NCI-H2196 treated with DMSO at 0.1 percent for 48 hours (cell line): Measurements from ENCODE around the gene GLA.

ENCODE experiments used
- DNase-seq: peaks from one replicate; lab custom pipeline; 2025; ENCODE audit not compliant: unreplicated experiment; lab: John Stamatoyannopoulos, UW

GLA gene

DNA sequence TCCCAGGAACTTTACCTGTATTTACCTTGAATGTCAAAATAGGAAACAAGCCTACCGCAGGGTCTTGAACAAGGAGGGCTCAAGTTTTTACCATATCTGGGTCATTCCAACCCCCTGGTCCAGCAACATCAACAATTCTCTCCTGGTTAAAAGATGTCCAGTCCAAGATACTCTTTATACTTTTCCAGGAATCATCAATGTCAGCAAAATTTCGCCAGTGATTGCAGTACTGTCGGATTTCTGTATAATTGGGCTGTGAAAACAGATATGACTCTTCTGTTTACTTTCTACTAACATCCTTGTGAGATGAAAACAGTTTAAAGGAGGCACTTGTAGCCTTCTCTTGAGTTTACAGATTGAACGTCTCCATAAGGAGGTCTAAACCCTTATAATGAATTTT lies 9.0 kb downstream of the GLA start:
- no peak for DNase-seq

DNA sequence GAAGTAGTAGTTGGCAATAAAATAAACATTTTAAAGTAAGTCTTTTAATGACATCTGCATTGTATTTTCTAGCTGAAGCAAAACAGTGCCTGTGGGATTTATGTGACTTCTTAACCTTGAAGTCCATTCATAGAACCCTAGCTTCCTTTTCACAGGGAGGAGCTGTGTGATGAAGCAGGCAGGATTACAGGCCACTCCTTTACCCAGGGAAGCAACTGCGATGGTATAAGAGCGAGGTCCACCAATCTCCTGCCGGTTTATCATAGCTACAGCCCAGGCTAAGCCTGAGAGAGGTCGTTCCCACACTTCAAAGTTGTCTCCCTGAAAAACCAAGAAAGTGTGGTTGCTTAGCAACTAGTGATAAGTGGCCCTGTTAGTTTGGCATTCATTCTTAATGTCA lies 9.9 kb downstream of the GLA start:
- DNase-seq, result no peak

DNA sequence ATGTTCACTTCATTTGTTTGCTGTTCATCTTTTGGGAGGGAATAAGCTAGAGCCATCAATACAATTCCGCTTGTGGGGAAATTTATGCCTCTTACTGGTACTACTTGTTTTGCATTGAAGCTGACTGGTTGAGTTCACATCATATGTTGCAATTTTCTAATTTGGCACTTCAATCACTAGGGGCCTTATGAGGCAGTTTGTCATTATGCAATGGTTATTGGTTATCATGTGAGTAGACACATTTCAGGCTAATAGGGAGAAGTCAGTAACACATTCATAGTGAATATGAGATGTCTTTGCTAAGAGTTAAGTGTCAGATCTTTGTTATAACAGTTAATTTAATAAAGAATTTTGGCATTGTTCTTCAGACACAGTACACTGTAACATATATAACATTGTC lies 11.9 kb downstream of the GLA start:
- no peak for DNase-seq

DNA sequence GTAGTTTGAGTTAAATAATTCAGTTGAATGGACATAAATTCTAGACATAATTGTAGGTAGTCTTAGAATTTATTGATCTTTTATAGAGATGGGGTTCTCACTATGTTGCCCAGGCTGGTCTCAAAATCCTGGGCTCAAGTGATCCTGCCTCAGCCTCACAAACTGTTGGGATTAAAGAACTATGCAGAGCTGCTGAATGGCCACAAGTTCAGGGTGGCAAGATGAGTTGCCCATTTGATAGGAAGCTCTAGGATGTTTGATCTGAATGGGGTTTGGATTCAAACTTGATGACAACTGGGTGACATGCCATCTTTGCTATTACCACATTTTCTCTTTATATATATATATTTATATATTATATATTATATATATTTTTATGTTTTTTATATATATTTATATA lies 13.4 kb downstream of the GLA start:
- DNase-seq, result no peak

DNA sequence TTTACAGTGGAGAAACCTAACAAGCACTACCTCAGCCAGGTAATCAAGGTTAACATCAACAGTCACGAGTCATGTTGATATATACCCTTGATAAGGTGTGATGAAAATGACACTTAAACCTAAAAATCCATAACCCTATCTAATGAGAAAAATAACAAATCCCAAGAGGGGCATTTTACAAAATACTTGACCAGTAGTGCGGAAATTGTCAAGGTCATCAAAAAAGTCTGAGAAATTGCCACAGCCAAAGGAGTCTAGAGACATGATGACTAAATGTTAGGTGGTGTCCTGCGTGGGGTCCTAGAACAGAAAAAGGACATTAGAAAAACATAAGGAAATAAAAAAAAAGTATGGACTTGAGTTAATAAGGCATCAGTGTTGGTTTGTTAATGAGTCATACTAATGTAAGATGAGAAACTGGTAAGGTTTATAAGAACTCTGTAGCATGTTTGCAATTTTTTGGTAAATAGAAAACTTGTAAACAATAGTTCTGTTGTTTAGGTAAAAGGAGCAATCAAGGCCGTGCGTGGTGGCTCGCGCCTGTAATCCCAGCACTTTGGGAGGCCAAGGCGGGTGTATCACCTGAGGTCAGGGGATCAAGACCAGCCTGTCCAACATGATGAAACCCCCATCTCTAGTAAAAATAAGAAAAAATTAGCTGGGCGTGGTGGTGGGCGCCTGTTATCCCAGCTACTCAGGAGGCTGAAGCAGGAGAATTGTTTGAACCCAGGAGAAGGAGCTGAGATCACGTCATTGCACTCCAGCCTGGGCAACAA lies 14.0 kb downstream of the GLA start:
- DNase-seq, result no peak

DNA sequence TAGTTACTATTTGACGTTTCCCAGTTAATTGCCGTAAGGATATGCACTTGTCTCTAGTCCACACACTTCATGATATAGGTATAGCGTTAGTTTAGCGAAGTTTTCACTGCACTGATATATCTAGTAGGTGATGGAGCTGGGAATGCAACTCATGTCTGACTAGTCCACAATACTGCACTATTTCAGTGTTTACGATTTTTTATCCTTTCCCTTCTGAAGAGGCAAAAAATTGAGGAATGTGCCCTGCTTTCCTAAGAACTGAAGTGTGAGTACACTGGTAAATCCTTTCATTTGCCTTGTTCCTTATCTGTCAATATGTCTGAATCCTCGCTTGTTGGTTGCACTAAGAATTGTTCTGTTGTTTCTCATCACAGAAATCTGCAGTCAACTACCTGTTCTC lies 15.9 kb downstream of the GLA start:
- no peak for DNase-seq

DNA sequence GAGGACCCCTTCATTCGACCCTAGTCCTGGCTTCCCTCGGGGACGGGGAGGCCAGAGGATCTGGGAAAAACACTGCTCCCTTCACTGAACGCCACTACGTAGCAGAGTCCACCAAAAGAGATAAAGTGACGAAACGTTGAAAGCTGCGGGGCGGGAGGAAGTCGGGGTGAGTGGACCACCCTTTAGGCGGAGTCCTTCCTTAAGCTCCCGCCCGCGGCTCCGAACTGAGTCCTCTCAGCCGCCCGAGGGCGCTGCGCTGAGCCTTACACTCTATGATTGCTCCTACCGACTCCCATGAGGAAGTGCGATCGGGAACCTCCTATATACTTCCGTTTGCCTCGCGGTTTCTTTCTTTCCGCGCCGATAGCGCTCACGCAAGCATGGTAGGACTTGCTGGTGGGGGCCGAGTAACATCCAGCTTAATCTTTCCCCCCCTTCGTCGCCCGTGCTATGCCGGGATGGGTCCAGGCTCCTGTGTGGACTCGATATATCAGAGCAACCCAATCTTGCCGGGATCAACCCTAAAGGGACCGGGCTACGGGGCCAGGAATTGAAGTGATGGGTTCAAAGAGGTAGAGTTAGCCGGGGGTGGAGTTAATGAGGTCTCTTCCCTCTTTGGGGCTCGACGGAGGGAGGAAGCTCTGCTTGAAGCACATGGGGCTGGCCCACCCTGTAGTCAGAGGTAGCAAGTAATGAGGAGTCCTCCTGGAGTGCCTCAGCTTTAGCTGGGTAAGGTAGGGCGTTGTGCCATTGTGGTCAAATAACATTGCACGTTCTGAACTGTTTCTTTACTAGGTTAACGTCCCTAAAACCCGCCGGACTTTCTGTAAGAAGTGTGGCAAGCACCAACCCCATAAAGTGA lies 16.8 kb downstream of the GLA start, which contains the start of gene RPL36A:
Gene RPL36A, plus strand, starts transcription at position 348 of the 862 bp plus-strand sequence. Its CDS starts 33 bp downstream, at position 381.
- peak; percentile 81 for DNase-seq

DNA sequence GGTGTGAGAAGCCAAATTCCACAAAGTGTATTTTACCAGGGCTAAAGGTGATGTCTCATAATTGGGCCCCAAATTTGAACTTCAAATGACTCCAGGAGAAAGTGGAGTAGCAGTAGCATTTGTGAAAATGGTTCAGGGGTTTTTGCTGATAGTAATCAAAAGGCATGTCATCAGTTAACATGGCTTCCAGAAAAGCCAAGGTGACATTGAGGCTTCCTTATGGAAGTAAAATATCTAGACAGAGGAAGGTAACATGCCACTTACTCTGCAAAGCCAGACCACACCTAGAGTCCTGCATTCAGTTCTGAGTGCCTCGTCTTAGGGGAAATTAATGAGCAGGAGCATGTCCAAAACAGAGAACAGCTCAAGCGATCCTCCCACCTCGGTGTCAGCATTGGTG lies 19.1 kb downstream of the GLA start:
- no peak for DNase-seq

DNA sequence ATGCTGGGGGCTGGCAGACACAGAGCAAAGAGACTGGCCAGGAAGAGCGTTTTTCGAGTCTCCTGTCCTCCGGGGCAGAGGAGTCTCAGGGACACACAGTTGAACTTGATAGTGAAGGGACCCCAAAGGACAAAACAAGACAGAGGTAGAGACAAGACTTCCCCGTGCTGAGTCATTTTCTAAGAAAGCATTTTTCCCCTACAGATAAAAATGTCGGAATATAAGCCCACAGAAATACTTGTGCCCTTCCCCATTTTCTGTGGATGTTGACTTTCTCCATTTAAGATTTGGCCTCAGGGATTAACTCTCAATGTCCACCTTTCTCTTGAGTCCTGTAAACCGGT lies 21.2 kb downstream of the GLA start:
- DNase-seq, result no peak

DNA sequence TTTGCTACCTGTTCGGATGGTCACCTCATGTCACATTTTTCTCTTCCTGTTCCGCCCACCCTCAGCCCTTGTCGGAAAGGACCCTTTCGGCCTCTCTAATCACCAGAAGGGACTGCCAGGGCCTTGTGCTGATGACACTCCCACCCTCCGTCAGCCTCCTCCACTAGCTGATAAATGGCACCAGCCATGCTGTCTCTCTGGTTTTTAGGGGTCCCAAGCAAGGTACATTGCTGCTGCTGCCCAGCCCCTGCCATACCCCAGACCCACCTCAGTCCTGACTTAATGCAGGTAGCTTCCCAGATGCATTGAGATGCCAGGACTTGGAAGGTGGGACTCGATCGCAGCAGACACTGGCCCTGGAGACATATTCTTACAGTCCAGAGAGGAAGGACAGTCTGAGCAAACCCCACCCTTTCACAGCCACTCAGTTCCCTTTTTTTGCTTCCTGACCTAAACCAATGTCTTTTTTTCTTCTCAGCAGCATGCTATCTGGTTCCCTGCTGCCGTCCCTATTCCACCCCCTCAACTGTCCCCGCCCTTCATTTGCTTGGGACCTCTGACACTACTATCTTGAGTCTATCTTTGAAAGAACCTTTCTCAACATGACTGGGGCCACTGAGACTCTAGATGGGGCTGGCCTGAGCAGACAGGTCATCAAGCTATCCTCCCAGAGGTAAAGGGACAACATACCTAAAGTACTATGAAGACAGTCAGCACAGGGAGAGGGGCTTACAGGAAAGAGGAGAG lies 21.8 kb downstream of the GLA start, which contains the start of gene BTK:
Gene BTK, minus strand, starts transcription at position 397 of the 747 bp plus-strand sequence. CDS start 10,907 bp downstream, outside the sequence.
- no peak for DNase-seq

DNA sequence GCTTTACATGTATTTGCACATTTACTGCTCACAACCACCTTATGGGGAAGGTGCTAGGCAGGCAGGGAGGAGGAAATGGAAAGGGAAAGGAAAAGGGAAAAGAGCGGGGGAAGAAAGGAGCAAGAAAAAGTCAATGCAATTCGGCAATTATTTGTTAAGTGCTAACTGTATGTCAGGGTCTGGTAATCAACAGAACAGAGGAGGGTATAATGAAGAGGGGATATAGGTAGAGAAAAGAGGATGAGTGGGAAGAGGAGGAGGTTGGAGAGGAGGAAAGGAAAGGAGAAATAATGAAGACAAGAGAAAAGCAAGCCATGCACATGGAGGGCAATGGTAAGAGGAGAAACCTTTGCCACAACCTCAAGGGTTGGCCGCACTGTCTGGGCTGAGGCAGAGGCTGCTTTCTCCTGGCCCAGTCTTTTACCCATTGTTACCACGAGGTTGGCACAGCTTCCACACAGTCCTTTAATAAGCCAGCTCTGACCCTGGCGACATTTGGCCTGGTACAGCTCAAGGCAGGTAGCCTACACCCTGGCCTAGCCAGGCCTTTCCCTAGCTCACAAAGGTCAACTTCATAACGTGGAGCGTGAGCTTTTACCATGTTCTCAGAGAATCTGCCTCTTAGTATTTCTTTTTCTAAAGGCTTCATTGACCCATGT lies 22.6 kb downstream of the GLA start:
- DNase-seq, result no peak

DNA sequence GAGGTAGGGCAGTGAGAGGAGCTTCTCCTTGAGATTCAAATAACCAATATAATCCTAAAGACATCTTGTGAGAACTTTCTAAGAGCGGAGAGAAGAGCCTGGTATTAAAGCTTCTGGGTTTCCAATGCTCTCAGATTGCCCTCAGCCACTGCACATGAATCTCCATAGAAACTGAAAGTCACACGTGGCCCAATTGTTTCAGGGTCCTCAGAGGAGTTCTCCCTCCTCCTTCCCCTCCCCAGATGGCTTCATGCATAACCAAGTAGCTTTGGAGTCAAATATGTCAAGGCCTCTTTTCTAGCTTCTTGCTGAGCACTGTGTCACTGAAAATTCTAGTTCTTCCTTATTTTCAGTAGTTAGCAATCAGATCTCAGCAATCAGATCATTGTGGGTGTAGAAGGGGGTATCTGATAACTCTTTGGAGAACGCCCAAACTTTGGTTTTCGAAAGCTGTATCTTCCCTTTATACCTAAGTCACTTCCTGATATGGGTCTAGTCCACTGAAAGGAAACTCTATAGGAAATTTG lies 24.0 kb downstream of the GLA start:
- DNase-seq, result no peak

DNA sequence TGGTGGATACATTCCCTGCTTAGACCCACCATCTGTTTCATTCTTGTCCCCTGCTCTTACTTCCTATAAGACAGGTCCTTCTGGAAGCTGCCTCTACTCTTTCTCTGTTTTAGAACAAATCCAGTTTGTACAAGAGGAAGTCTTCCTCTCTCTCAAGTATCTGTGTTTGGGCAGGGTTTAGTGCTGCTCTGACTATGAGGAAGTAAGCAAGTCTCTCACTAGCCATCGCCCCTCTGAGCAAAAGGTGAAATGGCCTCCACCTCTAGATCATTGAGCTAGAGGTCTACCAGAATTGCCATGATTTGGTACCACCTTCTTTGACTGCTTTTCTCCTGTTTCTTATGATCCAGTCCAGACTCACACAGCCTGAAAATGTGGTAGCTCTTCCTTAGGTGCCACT lies 30.2 kb downstream of the GLA start:
- no peak for DNase-seq

DNA sequence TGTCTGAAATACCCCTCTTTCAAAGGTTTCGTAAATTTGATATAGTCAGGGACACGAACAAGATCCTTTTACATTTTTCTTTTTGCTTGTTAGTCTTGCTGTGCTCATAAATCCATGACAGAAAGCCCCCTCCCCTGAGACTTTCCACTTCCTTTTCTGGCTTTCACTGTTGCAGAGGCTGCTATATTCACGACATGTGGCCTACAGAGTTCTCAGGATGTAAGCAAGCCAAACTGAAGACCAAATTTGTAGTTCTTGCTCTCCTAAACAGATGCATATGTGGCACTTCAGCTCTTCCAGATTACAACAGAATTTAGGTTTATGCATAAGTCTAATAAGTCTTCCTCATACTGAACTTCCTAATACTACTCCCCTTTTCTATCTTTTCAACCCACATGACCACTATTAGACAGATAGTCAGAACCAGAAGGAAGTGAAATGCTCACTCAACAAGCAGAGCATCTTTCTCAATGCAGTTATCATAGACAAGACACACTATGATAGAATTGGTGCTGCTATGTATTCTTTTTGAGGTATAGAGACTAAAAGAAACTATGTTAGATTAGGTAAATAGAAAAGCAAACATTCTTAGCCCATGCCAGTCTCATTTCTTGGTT lies 36.7 kb downstream of the GLA start:
- no peak for DNase-seq

DNA sequence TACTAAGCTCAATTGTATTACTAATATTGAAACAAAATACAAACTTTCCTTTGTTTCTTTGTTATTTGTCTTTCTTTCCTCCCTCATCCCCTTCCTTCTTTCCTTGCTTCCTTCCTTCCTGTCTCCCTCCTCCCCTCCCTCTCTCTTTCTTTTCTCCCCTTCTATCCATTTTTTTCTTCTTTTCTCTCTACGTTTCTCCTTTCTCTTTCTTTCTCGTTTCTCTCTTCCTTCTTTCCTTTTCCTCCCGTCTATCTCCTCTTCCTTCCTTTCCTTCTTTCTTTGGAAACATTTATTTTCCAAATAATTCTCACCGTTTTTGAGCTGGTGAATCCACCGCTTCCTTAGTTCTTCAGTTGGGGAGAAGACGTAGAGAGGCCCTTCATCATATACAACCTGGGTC lies 38.0 kb downstream of the GLA start:
- no peak for DNase-seq

DNA sequence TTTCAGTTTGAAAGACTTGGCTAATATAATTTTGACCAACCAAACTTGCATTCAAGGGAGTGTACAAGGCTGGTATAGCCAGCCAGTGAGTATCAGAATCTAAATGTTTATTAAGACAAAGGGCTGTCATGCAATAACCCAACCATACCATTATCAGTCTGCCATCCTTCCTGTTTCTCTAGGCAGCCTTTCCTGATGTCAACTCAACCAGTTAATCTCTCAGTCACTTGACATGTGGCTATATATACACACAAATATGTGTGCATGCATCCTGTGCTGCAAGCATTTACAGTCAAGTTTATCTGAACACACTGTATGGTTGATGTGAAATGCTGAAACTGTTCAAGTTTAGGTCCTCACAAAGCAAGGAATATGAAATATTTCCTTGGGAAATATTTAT lies 38.9 kb downstream of the GLA start:
- DNase-seq, result no peak

DNA sequence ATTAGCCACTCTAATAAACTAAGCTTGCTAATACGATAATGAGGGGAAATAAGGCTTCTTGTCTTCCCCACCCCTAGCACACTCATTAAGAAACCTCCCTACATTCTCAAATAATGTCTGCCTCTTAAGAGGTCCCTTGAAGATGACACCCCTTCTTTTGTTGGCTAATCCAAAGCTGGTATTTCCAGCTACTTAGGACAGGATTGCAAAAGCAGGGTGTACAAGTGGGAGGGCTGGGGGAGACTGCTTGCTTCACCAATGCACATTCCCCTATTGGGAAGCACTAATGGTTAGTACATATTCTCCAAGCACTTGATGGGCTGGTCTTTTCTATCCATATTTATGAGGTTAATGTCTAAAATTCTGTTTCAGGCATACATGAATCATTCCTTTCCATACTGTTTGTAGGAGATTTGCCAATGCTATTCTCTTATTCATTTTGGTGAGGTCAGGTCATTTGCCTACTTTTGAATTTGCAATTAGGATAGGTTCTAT lies 42.4 kb downstream of the GLA start:
- no peak for DNase-seq

DNA sequence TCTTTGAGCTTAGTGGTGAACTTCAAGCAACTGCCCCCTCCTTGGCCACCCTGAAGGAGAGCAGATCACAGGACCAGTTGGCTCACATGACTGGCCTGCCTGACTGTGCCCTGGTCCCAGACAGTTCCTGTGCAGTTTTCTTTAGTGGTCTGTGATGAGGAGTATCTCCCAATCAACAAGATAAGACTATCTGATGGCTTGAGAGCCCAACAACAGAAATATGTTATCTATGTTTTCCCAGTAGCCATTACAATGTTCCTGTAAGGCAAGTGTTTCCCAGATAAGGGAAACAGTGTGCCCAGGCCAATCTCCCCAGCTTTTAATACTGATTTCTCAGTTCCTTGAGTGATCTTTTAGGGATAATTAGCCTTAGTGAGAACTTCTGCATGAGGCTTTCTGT lies 45.0 kb downstream of the GLA start:
- DNase-seq, result no peak

DNA sequence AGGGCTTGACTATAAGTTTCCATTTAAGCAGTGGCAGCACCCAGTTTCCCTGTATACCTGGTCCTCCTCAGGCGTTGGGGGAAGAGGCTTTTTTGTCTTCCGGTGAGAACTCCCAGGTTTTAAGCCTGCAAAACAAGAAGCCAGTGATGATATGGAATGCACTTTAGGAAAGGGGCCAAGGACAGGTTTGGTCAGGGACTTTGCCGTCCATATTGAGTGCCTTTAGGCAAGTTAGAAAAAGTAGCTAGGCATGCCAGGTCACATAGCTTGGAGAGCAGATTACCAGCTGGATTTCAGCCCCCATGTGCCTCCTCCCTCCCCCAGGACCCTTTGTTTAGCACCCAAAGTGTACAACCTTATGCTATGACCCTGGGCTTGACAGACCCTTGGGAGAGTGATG lies 45.6 kb downstream of the GLA start:
- no peak for DNase-seq

DNA sequence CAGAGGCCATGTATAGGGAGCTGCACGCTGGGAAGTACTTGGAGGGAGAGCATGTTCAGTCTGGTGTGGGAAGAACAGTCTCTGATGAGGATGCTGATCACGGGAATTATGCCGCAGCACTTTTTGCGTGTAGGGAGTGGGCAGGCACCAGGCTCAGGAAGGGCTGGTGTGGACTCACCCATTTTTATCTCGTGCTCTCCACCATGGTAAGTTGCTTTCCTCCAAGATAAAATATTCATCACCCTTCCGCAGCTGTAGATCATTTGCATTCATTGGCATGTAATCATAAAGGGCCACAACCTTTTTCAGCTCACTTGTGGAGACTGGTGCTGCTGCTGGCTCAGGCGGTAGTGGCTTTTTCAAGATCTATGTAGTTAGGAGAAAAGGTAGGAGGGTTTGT lies 47.3 kb downstream of the GLA start:
- no peak for DNase-seq
